Measurements from ENCODE around the gene PTPA. TPM values are rescaled to one million over a fixed set of nuclear protein-coding genes. Genes with fewer than 3 reads are reported as not detected.

The PTPA gene
- polyA plus RNA-seq, 1 experiment = 140 TPM

GRCh38 chr9:129149442-129149841 is 38.2 kb downstream of the PTPA start:
- H3K27me3 ChIP-seq (ENCODE audit: control insufficient read depth, insufficient read depth, low read length) = no peaks in the 10 kb centered on the region
- ChIA-PET POLR2A (interaction anchor here (0.6 to 0.7 kb wide), 2 partner anchors 18 to 29 kb away, joined by 3 to 9 read pairs; partner anchors contain the start of gene IER5L), CTCF (no interaction called here)

GRCh38 chr9:129150122-129150521 is 38.9 kb downstream of the PTPA start:
- Histone ChIP-seq H3K27ac (ENCODE audit: low read depth, low read length) (no peak overlapping the region), H3K9me3 (ENCODE audit: control insufficient read depth, insufficient read depth, low read length) (no peaks in the 10 kb centered on the region; the same call in 1 of the 2 replicates), H3K27me3 (ENCODE audit: control insufficient read depth, insufficient read depth, low read length) (no peaks in the 10 kb centered on the region), H3K4me3 (ENCODE audit: low read depth, low read length) (no peak overlapping the region)
- CTCF ChIA-PET = no interaction called here
- no peak for DNase-seq (ENCODE audit: low read depth, low spot score)
- no peak for TF ChIP-seq CTCF (IDR thresholded peaks at IDR 0.05; ENCODE audit: low read depth, low read length)
- POLR2A ChIA-PET = interaction anchor here (0.6 kb wide), 1 partner anchor 28 kb away, joined by 3 read pairs; the partner anchor contains the start of gene IER5L

More at GRCh38 chr9:129149442-129149841, 38.2 kb downstream of the PTPA start:
- peak overlapping the region; percentile 11 for H3K27ac ChIP-seq (ENCODE audit: low read depth, low read length)
- TF ChIP-seq CTCF (IDR thresholded peaks at IDR 0.05; ENCODE audit: low read depth, low read length) = no peak
- no peak for DNase-seq (ENCODE audit: low read depth, low spot score)
- no peaks in the 10 kb centered on the region; the same call in 1 of the 2 replicates for H3K9me3 ChIP-seq (ENCODE audit: control insufficient read depth, insufficient read depth, low read length)
- no peak overlapping the region for H3K4me3 ChIP-seq (ENCODE audit: low read depth, low read length)

- no peak for DNase-seq (ENCODE audit: low read depth, low spot score)
- no peaks in the 10 kb centered on the region; the same call in 1 of the 2 replicates for H3K9me3 ChIP-seq (ENCODE audit: control insufficient read depth, insufficient read depth, low read length)
- no peak overlapping the region for H3K4me3 ChIP-seq (ENCODE audit: low read depth, low read length)
- no peaks in the 10 kb centered on the region for H3K27me3 ChIP-seq (ENCODE audit: control insufficient read depth, insufficient read depth, low read length)
- TF ChIP-seq CTCF (IDR thresholded peaks at IDR 0.05; ENCODE audit: low read depth, low read length) = no peak
- CTCF ChIA-PET = interaction anchor here (1.3 kb wide), 1 partner anchor 19 kb away, joined by 4 read pairs; no protein-coding TSS in a partner anchor
- POLR2A ChIA-PET = no interaction called here
- H3K27ac ChIP-seq (ENCODE audit: low read depth, low read length) = no peak overlapping the region
These were observed 39.5 kb downstream of the PTPA start for GRCh38 chr9:129150672-129151211.

- no peak for DNase-seq (ENCODE audit: low read depth, low spot score)
- ChIA-PET CTCF (interaction anchor here (1.1 to 1.3 kb wide), 2 partner anchors 8 to 20 kb away, joined by 4 read pairs; no protein-coding TSS in a partner anchor), POLR2A (interaction anchor here (0.5 to 1.1 kb wide), 2 partner anchors 8 to 662 kb away, joined by 3 to 4 read pairs; no protein-coding TSS in a partner anchor)
- no peak for TF ChIP-seq CTCF (IDR thresholded peaks at IDR 0.05; ENCODE audit: low read depth, low read length)
- Histone ChIP-seq H3K27me3 (ENCODE audit: control insufficient read depth, insufficient read depth, low read length) (no peaks in the 10 kb centered on the region), H3K9me3 (ENCODE audit: control insufficient read depth, insufficient read depth, low read length) (no peaks in the 10 kb centered on the region; the same call in 1 of the 2 replicates), H3K27ac (ENCODE audit: low read depth, low read length) (no peak overlapping the region), H3K4me3 (ENCODE audit: low read depth, low read length) (no peak overlapping the region)
These were observed 40.3 kb downstream of the PTPA start for GRCh38 chr9:129151469-129151868.

- H3K27ac ChIP-seq (ENCODE audit: low read depth, low read length) = no peak overlapping the region
- DNase-seq (ENCODE audit: low read depth, low spot score) = no peak
- H3K27me3 ChIP-seq (ENCODE audit: control insufficient read depth, insufficient read depth, low read length) = no peaks in the 10 kb centered on the region
- ChIA-PET CTCF (interaction anchor here (0.7 kb wide), 1 partner anchor 13 kb away, joined by 3 read pairs; no protein-coding TSS in a partner anchor), POLR2A (no interaction called here)
- no peak overlapping the region for H3K4me3 ChIP-seq (ENCODE audit: low read depth, low read length)
- TF ChIP-seq CTCF (IDR thresholded peaks at IDR 0.05; ENCODE audit: low read depth, low read length) = no peak
- no peaks in the 10 kb centered on the region; the same call in 1 of the 2 replicates for H3K9me3 ChIP-seq (ENCODE audit: control insufficient read depth, insufficient read depth, low read length)
These were observed 43.8 kb downstream of the PTPA start for GRCh38 chr9:129154866-129155477.
